ENCODE measurements around the gene GLIS2.

Gene GLIS2

GRCh38 chr16:4354512-4355409, 38.9 kb downstream of the GLIS2 start:
- no peak for DNase-seq

- DNase-seq = no peak
Observed at GRCh38 chr16:4356820-4357219, 41.0 kb downstream of the GLIS2 start.

- no peak for DNase-seq
Observed at GRCh38 chr16:4358236-4358635, 42.4 kb downstream of the GLIS2 start.

GRCh38 chr16:4358831-4359561, 43.1 kb downstream of the GLIS2 start:
- peak; percentile 48 for DNase-seq

- DNase-seq = no peak
Observed at GRCh38 chr16:4359914-4360313, 44.0 kb downstream of the GLIS2 start.

- peak; percentile 4 for DNase-seq
Observed at GRCh38 chr16:4360538-4361021, 44.7 kb downstream of the GLIS2 start.

GRCh38 chr16:4361033-4361943, 45.4 kb downstream of the GLIS2 start:
- DNase-seq = no peak

- DNase-seq = no peak
Observed at GRCh38 chr16:4361944-4362311, 46.1 kb downstream of the GLIS2 start.

- no peak for DNase-seq
Observed at GRCh38 chr16:4362476-4363135, 46.7 kb downstream of the GLIS2 start.

GRCh38 chr16:4364196-4365013, 48.5 kb downstream of the GLIS2 start:
- DNase-seq = no peak

- DNase-seq = no peak
Observed at GRCh38 chr16:4365014-4365406, 49.1 kb downstream of the GLIS2 start.

GRCh38 chr16:4365615-4366014, 49.7 kb downstream of the GLIS2 start:
- DNase-seq = no peak

- no peak for DNase-seq
Observed at GRCh38 chr16:4366016-4366415, 50.1 kb downstream of the GLIS2 start.

GRCh38 chr16:4367393-4367856, 51.6 kb downstream of the GLIS2 start:
- no peak for DNase-seq

- DNase-seq = no peak
Observed at GRCh38 chr16:4369007-4369733, 53.3 kb downstream of the GLIS2 start.

GRCh38 chr16:4370151-4370550, 54.3 kb downstream of the GLIS2 start:
- no peak for DNase-seq

- peak; percentile 94 for DNase-seq
Observed at GRCh38 chr16:4370570-4371356, 54.9 kb downstream of the GLIS2 start.

- DNase-seq = peak; percentile 89
Observed at GRCh38 chr16:4371357-4372000, 55.6 kb downstream of the GLIS2 start, which contains the start of gene VASN. VASN (plus strand) TSS chr16:4371848; CDS start chr16:4380878, 9,030 bp downstream.

GRCh38 chr16:4372001-4372577, 56.2 kb downstream of the GLIS2 start:
- DNase-seq = peak; percentile 45

Measured in OCI-M1 (cell line).